Measurements from ENCODE around the gene MRAS.

The MRAS gene

DNA sequence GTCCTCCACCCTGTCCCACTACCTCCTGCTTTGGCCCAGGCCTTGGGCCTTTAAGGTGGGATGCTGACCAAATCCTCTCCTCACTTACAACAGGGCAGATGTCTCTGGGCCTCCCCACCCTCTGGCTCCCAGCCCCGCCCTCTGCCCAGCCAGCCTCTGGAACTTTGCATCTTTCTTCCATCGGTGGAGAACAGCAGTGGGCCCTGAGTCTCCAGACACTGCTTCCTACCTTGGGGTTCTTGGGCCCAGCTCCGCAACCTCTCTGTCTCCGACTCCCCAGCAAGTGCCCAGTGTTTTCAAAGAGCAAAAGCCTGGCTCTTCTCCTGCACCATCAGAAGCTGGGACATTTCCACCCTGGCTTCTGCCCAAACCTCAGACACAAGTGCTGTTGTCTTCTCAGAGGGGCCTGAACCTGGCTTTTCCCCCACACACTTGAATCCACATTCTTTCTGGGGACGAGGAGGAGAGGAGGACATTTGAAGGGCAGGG is 33.1 kb downstream of the MRAS start:
- no peaks in the 10 kb centered on the region for H3F3A ChIP-seq (ENCODE audit: control insufficient read depth, insufficient read depth)
- H3K27me3 ChIP-seq (ENCODE audit: control insufficient read depth, low read length), result peaks cover 26% of the 10 kb centered on the region
- H3K4me1 ChIP-seq (ENCODE audit: control insufficient read depth, low read length), result no peaks in the 10 kb centered on the region
- no peaks in the 10 kb centered on the region for H3K36me3 ChIP-seq (ENCODE audit: control insufficient read depth, low read length)
- no peak overlapping the region for H3K4me3 ChIP-seq (ENCODE audit: low read length)
- TF ChIP-seq, protein P1, sequence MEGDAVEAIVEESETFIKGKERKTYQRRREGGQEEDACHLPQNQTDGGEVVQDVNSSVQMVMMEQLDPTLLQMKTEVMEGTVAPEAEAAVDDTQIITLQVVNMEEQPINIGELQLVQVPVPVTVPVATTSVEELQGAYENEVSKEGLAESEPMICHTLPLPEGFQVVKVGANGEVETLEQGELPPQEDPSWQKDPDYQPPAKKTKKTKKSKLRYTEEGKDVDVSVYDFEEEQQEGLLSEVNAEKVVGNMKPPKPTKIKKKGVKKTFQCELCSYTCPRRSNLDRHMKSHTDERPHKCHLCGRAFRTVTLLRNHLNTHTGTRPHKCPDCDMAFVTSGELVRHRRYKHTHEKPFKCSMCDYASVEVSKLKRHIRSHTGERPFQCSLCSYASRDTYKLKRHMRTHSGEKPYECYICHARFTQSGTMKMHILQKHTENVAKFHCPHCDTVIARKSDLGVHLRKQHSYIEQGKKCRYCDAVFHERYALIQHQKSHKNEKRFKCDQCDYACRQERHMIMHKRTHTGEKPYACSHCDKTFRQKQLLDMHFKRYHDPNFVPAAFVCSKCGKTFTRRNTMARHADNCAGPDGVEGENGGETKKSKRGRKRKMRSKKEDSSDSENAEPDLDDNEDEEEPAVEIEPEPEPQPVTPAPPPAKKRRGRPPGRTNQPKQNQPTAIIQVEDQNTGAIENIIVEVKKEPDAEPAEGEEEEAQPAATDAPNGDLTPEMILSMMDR (IDR thresholded peaks at IDR 0.05; ENCODE audit: low read depth, low read length, poor library complexity, severe bottlenecking), result no peak
- no peak for TF ChIP-seq EZH2phosphoT487 (IDR thresholded peaks at IDR 0.05; ENCODE audit: borderline replicate concordance, low read length)
- no peak overlapping the region for H3K27ac ChIP-seq (ENCODE audit: low read depth, low read length)
- H3K9me2 ChIP-seq (replicated peaks; ENCODE audit: control insufficient read depth, low read length), result no peaks in the 10 kb centered on the region
- H3K79me2 ChIP-seq (ENCODE audit: control insufficient read depth, low read length), result no peaks in the 10 kb centered on the region
- H4K20me1 ChIP-seq (ENCODE audit: control insufficient read depth, insufficient read depth, low read depth, low read length), result no peaks in the 10 kb centered on the region
- no peaks in the 10 kb centered on the region for H3K9me3 ChIP-seq (ENCODE audit: control insufficient read depth, insufficient read depth, low read length)
- no peak overlapping the region for H3K4me2 ChIP-seq (ENCODE audit: low read length)

DNA sequence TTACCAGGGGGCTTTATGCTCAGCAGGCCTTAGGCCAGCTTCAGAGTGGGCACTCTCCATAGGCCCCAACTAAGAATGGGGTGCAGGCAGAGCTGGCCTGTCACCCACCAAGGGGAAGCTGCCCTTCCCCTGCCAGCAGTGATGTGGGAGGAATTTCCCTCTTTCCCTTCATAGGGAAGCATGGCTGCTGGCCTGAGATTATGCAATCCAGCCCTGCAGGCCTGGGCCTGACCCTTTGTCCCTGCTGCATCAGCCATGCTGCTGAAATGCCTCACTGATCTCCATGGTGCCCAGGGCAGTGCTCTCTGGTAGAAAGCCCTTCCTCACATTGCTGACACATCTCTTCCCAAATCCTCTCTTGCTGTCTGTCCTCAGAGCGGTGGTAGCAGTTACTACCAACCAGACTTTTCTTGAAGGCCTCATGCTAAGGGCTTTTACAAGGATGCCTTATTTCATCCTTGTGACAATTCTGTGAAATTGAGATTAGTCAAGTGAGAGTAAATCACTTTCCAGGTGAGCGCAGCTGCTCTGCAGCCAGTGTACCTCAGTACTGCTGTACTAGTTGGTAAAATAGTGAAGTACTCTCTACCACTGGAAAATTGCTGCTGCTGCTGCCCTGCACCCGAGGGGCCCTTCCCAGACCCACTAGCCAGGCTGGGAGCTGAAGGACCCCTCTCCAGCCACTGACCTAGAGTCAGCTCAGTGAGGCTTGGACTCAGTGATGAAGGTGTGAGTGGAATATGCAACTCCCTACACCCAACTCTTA is 33.8 kb downstream of the MRAS start:
- Histone ChIP-seq H3K27me3 (ENCODE audit: control insufficient read depth, low read length) (peaks cover 21% of the 10 kb centered on the region), H3K4me1 (ENCODE audit: control insufficient read depth, low read length) (no peaks in the 10 kb centered on the region), H3F3A (ENCODE audit: control insufficient read depth, insufficient read depth) (no peaks in the 10 kb centered on the region), H3K4me3 (ENCODE audit: low read length) (no peak overlapping the region), H3K4me2 (ENCODE audit: low read length) (no peak overlapping the region), H3K9me2 (replicated peaks; ENCODE audit: control insufficient read depth, low read length) (no peaks in the 10 kb centered on the region), H3K79me2 (ENCODE audit: control insufficient read depth, low read length) (no peaks in the 10 kb centered on the region), H3K27ac (ENCODE audit: low read depth, low read length) (no peak overlapping the region), H3K9me3 (ENCODE audit: control insufficient read depth, insufficient read depth, low read length) (no peaks in the 10 kb centered on the region), H3K36me3 (ENCODE audit: control insufficient read depth, low read length) (no peaks in the 10 kb centered on the region), H4K20me1 (ENCODE audit: control insufficient read depth, insufficient read depth, low read depth, low read length) (no peaks in the 10 kb centered on the region)
- TF ChIP-seq EZH2phosphoT487 (IDR thresholded peaks at IDR 0.05; ENCODE audit: borderline replicate concordance, low read length), result no peak

DNA sequence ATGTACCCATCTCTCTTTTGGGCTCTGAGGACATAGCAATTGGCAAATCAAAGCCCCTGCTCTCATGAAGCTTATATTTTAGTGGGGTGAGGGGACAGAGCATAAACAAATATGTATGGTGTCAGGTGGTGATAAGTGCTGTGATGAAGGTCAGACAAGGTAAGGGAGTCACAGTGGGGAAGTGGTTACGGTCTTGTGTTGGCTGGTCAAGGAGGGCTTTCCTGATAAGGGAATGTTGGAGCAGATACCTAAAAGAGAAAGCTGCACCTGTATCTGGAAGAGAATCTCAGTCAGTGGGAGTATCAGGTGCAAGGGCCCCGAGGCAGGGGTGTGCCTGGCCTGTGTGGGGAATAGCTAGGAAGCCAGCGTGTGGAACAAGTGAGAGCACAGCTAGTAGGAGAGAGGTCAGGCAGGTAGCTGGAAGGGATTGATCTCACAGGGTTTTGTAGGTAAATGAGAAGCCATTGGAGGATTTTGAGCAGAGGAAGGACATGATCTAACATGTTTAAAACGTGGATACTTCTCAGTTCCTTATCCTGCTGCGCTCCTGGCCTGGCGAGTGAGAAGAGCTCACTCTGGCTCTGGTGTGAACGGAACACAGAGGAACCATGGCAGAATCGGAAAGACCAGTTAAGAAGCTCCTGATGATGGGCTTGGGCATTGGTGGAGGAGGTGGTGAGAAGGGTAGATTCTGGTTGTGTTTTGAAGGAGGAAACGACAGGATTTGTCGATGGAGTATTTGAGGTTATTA is 35.5 kb downstream of the MRAS start:
- Histone ChIP-seq H3K4me2 (ENCODE audit: low read length) (no peak overlapping the region), H3K27me3 (ENCODE audit: control insufficient read depth, low read length) (peaks cover 9% of the 10 kb centered on the region), H3K9me3 (ENCODE audit: control insufficient read depth, insufficient read depth, low read length) (no peaks in the 10 kb centered on the region), H3K9me2 (replicated peaks; ENCODE audit: control insufficient read depth, low read length) (no peaks in the 10 kb centered on the region), H4K20me1 (ENCODE audit: control insufficient read depth, insufficient read depth, low read depth, low read length) (no peaks in the 10 kb centered on the region), H3K79me2 (ENCODE audit: control insufficient read depth, low read length) (no peaks in the 10 kb centered on the region), H3F3A (ENCODE audit: control insufficient read depth, insufficient read depth) (no peaks in the 10 kb centered on the region), H3K27ac (ENCODE audit: low read depth, low read length) (no peak overlapping the region), H3K4me3 (ENCODE audit: low read length) (no peak overlapping the region), H3K36me3 (ENCODE audit: control insufficient read depth, low read length) (no peaks in the 10 kb centered on the region), H3K4me1 (ENCODE audit: control insufficient read depth, low read length) (no peaks in the 10 kb centered on the region)
- TF ChIP-seq, protein P1 (IDR thresholded peaks at IDR 0.05; ENCODE audit: low read depth, low read length, poor library complexity, severe bottlenecking), result no peak
- no peak for TF ChIP-seq EZH2phosphoT487 (IDR thresholded peaks at IDR 0.05; ENCODE audit: borderline replicate concordance, low read length)

DNA sequence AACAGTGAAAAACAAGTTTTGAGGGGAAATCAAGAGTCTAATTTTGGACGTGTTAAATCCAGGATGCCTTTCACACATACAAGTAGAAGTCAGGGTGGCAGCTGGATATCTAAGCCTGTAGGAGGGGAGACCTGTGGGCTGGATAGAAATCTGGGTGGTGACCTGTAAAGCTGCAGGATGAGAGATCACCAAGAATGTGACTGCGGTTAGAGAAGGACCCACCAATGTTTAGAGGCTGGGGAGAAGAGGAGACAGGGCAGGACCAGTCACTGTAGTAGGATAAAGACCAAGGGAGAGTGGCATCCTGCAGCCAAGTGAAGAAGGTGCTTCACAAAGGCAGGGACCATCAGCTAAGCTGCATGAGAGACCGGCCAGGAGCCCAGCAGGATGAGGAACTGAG is 36.2 kb downstream of the MRAS start:
- peaks cover 9% of the 10 kb centered on the region for H3K27me3 ChIP-seq (ENCODE audit: control insufficient read depth, low read length)
- no peaks in the 10 kb centered on the region for H3K9me2 ChIP-seq (replicated peaks; ENCODE audit: control insufficient read depth, low read length)
- no peaks in the 10 kb centered on the region for H3K36me3 ChIP-seq (ENCODE audit: control insufficient read depth, low read length)
- no peak overlapping the region for H3K4me3 ChIP-seq (ENCODE audit: low read length)
- H3K4me2 ChIP-seq (ENCODE audit: low read length), result no peak overlapping the region
- no peaks in the 10 kb centered on the region for H3F3A ChIP-seq (ENCODE audit: control insufficient read depth, insufficient read depth)
- no peaks in the 10 kb centered on the region for H3K79me2 ChIP-seq (ENCODE audit: control insufficient read depth, low read length)
- no peaks in the 10 kb centered on the region for H4K20me1 ChIP-seq (ENCODE audit: control insufficient read depth, insufficient read depth, low read depth, low read length)
- H3K27ac ChIP-seq (ENCODE audit: low read depth, low read length), result no peak overlapping the region
- no peaks in the 10 kb centered on the region for H3K4me1 ChIP-seq (ENCODE audit: control insufficient read depth, low read length)
- TF ChIP-seq, protein P1 (IDR thresholded peaks at IDR 0.05; ENCODE audit: low read depth, low read length, poor library complexity, severe bottlenecking), result no peak
- no peak for TF ChIP-seq EZH2phosphoT487 (IDR thresholded peaks at IDR 0.05; ENCODE audit: borderline replicate concordance, low read length)
- H3K9me3 ChIP-seq (ENCODE audit: control insufficient read depth, insufficient read depth, low read length), result no peaks in the 10 kb centered on the region
